ENCODE results near the gene UTP14A. TPM values are rescaled to one million over a fixed set of nuclear protein-coding genes. Genes with fewer than 3 reads are reported as not detected.

UTP14A gene
- polyA plus RNA-seq, 4 donors = 18.2 to 27.6 (median 26.0) TPM

- no peak for DNase-seq (ENCODE audit: low read depth in 4 of 4, low spot score in 3 of 4)
Observed at GRCh38 chrX:129939986-129940385, 34.0 kb downstream of the UTP14A start.

GRCh38 chrX:129940721-129941120, 34.8 kb downstream of the UTP14A start:
- no peak for DNase-seq (ENCODE audit: low read depth in 4 of 4, low spot score in 3 of 4)

DNA sequence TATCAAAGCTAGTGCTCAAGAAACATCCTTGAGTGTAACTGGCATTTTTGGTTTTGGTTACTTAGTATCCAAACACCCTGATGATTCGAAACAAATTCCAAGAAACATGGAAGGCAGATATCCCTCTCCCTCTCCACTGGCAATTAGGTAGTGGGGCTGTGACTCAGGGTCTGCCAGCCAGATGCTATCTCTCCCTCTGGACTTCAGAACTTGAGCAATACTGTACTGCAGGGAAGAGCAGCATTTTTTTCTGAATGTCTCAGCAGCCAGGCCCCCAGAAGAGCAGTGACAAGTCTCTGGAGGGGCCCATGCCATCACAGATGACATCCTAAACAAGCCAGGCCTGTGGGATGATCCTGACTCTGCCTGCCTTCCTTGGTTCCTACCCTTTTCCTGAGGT, 39.2 kb downstream of the UTP14A start:
- DNase-seq (ENCODE audit: low read depth in 4 of 4, low spot score in 3 of 4) = no peak

- DNase-seq (ENCODE audit: low read depth in 4 of 4, low spot score in 3 of 4) = no peak
Observed at GRCh38 chrX:129953334-129953648, 47.3 kb downstream of the UTP14A start.

DNA sequence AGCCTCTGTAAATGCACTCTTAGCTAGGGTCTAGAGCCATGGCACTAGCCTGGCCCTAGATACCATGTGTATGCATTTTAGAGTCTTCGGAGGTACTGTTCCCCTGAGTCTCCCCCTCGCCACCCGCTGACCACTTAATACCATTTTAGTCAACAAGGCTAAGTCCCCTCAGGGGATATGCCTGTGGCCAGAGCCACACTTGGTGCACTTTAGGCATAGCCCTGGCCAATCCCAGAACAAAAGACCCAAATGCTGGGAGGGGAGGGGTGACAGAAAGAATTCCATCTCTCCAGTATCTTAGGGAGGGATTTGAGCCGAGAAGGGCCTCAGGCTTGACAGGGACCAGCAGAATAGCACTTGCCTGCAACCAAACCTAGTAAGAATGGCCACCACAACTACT, 47.9 kb downstream of the UTP14A start:
- DNase-seq (ENCODE audit: low read depth in 4 of 4, low spot score in 3 of 4) = no peak

- DNase-seq (ENCODE audit: low read depth in 4 of 4, low spot score in 3 of 4) = no peak
Observed at GRCh38 chrX:129954804-129955203, 48.8 kb downstream of the UTP14A start.

DNA sequence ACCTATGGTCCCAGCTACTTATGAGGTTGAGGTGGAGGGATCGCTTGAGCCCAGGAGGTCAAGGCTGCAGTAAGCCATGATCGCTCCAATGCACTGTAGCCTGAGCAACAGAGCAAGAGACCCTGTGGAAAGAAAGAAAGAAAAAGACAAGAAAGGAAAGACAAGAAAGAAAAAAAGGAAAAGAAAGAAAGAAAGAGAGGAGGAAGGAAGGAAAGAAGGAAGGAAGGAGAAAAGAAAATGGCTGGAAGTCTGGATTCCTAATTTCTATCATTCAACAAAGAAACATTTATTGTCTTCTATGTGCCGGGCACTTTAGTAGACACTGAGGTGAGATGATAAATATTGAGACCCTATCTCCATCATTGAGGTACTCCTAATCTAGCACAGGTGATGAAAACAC, 49.7 kb downstream of the UTP14A start:
- DNase-seq (ENCODE audit: low read depth in 4 of 4, low spot score in 3 of 4) = no peak

GRCh38 chrX:129956145-129956544, 50.2 kb downstream of the UTP14A start:
- no peak for DNase-seq (ENCODE audit: low read depth in 4 of 4, low spot score in 3 of 4)

DNA sequence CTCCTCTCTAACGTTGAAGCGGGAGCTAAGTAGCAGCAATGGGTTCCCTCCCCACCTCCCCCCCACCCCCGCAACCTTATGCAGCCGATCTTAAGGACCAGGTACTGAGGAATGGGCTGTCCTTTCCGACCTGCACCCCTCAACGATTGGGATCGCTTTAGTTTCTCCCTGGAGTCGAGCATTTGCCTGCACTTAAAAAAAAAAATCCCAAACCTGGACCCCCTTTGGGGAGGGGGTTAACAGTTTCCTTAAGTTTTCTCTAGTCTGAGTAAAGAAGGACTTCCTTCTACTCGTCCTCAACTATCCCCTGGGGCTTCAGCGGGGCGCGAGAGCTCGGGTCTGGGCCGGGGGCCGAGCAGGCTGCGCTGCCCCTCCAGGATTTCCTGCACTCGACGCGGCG, 50.8 kb downstream of the UTP14A start:
- no peak for DNase-seq (ENCODE audit: low read depth in 4 of 4, low spot score in 3 of 4)

GRCh38 chrX:129957241-129958082, 51.5 kb downstream of the UTP14A start:
- DNase-seq (ENCODE audit: low read depth in 4 of 4, low spot score in 3 of 4) = no peak

- no peak for DNase-seq (ENCODE audit: low read depth in 4 of 4, low spot score in 3 of 4)
Observed at GRCh38 chrX:129958083-129958465, 52.1 kb downstream of the UTP14A start.

DNA sequence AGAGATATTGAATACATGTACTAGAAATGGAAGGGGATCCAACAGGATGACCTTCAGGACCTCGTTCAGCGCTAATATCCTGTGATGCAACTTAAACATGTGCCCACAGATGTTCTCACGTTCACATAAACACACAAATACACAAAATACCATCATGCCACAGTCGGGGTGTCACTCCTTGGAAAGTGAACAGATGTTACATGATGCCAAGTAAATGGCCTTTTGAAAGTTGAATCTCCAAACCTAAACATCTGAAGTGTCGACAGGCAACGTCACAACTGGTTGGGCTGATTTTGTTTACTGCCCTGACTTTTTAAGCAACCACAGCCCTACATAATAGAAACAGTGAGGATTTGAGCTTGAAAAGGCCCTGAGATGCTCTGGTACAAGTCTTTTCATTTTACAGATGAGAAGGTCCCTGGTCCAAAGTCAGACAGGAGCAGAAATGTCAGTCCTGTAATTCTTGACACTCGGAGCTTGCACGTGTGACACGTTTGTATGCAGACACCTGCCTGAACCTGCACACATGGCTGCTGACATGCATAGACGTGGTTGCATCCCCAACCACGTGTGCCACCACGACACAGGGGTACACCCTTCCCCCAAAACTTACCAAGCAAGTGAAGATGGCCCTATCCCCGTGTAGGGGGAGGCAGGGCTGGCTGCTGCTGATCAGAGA, 53.0 kb downstream of the UTP14A start:
- no peak for DNase-seq (ENCODE audit: low read depth in 4 of 4, low spot score in 3 of 4)

DNA sequence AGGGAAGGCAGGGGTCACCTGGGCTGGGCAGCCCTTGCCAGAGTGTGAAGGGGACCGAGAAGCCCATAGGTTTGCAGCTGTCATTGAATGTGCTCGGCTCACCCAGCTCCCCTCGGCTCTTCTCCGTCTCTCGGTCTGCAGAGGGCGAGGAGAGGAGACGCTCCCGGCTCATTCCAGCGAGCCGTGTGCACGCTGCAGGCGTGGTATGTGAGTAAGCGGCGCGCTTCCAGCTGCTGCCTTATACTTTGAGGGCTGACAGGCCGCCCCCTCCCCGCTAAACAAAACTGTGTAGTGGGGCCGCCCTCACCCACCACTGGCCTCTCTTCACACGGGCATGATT, 53.5 kb downstream of the UTP14A start:
- DNase-seq (ENCODE audit: low read depth in 4 of 4, low spot score in 3 of 4) = no peak

GRCh38 chrX:129961180-129962083, 55.5 kb downstream of the UTP14A start:
- no peak for DNase-seq (ENCODE audit: low read depth in 4 of 4, low spot score in 3 of 4)

DNA sequence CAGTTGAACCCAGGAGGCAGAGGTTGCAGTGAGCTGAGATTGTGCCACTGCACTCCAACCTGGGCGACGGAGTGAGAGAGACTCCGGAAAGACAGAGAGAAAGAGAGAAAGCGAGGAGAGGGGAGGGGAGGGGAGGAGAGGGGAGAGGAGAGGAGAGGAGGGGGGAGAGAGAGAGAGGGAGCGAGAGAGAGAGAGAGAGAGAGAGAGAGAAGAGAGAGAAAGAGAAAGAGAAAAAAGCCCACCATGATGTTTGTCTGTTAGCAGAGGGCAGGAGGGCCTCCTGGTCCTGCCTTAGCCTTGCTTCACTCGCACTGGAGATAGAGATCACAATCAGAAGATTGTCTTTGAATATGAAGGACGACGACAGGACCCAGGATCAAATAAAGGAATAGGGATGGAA, 57.8 kb downstream of the UTP14A start:
- no peak for DNase-seq (ENCODE audit: low read depth in 4 of 4, low spot score in 3 of 4)

DNA sequence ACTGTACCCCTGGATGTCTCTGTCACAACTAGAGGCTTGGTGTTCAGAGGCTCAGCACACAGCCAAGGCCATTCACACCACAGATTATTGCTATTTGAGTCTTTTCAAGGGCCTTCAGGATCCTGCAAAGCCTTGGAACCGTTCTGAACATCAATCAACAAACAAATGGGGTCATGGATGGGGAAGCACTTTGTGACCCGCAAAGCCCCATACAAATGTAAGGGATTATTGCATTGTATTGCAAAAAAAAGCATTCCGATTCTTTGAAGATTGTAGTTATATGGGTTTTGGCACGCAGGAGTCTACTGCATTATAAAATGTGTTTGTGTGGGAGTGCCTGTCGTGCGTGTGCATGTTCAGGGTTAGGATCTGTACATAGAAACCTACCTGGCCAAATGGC, 59.2 kb downstream of the UTP14A start:
- DNase-seq (ENCODE audit: low read depth in 4 of 4, low spot score in 3 of 4) = no peak

GRCh38 chrX:129968968-129969367, 63.0 kb downstream of the UTP14A start:
- DNase-seq (ENCODE audit: low read depth in 4 of 4, low spot score in 3 of 4) = no peak

GRCh38 chrX:129976441-129976840, 70.5 kb downstream of the UTP14A start:
- no peak for DNase-seq (ENCODE audit: low read depth in 4 of 4, low spot score in 3 of 4)

Data from left renal pelvis (tissue), 4 donors.